Stimulated activated CD4-positive, alpha-beta T cell treated with anti-CD3 and anti-CD28 coated beads, Interleukin-1b, Interleukin-23, amount 100 ng/mL, for 4 hours (primary cell): ENCODE measurements around the gene AFF2.

Source experiments
- DNase-seq, 2 donors: peaks; one replicate each; pipeline ENCODE4 v3.0.0-alpha.2; 2020; ENCODE audit warnings: low read depth in 2 of 2

The AFF2 gene

DNA sequence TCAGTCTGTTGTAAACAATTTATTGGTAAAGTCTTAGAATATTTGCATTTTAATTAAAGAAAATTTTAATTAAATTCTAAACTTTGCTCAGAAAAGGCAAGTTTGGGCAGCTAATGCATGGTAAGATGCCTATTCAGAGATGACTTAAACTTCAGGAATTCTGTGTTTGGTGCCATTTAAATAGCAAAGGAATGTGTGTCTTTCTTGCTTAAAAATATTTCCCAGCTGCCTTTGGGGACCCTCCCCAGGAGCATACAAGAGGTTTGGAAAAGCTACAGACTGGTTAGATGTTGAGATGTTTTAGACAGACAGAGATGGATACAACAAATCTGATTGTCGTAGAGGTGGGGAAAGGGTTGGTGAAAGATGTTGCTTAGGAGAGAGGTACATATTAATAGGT, 36.5 kb downstream of the AFF2 start:
- DNase-seq: no peak

DNA sequence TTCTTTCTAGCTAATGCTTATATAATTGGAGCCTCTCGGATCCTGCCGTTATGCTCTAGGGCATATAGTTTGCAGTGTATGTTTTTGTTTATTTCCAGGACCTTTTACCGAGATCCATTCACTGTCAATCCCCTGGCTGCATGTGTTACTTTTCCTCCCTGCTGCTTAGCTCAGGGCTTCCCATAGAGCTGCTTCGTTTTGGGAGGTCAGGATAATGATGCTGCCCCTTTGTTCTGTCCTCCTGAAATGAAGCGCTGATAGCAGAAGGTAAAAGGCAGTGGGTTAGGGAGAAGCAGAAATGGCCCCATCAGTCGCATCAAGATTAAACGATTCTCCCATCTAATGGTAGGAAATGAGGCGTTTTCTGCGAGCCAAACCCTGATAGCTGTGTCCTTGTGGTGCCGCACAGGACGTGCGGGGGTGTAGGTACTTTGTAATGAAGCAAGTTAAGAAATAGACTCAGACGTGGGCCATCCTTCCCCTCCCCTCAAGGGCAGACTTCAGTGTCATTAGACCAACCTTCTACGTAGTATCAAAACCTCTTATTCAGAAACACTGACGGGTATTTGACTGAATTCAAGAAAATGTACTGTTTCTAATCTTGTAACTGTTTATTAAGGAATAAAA, 37.3 kb downstream of the AFF2 start:
- no peak for DNase-seq

DNA sequence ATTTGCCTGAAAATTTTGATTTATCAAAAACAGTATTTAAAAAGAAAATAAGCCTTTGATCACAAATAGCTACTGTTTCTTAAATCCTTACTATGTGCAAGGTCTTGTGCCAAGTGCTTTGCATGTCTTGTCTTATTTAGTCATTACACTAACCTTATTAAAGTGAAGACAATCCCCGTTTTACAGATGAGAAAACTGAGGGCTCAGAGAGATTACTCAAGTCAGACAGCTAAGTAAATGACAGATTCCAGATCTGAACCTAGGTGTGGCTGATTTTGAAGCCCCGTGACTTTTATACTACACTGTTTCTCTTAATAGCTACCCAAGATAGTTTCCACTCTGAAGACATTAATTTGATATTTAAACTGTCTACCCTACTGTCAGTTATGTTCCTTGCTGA, 38.2 kb downstream of the AFF2 start:
- DNase-seq: no peak

DNA sequence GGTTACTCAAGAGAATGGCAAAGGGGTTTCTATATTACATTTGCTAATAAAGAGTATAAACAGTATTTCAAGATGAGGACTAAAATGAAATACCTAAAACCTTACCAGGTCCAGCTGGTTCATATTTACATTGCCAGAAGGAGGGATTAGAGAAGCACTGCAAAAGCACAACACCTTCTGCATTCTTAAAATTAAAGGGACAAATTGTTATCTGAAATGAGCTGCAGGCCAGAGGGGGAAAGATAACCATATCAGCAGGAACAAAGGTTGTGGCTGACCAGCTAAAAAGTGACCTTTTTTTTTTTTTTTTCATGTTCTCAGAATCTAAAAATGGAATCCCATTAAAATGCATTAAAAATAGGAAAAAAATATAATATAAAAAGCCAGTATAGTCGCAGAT, 39.7 kb downstream of the AFF2 start:
- DNase-seq: no peak

DNA sequence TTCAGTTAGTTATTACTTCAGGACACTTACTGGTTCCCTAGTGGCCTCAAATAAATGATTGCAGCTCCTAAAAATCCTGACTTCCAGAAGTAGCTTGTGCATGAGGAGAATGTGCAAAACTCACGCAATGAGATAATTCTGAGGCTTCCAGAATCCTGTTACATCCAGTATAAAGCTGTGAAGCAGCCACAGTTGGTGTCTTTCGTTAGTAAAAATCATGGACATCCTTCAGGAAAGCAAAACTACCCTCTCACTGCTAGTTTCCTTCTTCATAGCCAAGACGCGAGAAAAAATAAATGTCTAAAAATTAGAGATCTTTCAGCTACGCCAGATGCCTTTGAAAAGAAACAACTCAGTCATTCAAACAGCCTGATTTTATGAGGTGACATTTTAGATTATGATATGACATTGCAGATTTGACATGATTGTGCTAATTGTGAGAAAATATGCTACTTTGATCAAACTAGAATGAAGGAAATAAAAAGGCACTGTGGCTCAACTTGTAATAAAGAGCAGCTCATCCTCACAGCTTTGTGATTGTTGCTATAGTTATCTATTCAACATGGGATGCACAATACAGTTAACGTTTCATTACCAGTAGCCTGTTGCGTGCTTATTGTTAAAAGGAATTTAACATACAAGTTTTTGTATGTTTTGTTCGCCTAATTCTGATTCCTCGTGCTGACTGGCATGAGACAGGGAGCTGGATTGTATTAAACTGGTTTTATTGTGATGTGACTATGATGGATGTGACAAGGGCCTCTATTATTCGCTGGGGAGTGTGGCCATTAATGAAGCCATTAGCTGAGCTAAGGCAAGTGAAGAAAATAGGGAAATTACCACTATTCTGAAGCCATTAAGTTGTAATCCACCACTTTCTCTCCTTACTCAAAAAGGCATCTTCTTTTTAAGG, 40.5 kb downstream of the AFF2 start:
- no peak for DNase-seq

DNA sequence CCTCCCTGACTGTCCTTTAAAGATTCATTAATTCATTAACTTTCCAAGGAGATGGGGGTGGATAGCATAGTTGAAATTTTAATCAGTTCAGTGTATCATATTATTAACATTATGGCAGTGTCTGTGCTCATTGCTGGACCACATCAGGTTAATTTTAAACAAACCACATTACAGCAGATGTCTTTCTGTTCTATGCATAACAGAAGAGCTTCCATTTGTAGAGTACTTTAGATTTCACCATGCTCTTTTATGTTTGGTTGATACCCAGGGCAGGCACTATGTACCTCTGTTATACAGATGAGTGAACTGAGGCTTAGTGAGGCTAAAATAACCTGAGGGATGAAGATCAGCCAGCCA, 41.1 kb downstream of the AFF2 start:
- DNase-seq: no peak

DNA sequence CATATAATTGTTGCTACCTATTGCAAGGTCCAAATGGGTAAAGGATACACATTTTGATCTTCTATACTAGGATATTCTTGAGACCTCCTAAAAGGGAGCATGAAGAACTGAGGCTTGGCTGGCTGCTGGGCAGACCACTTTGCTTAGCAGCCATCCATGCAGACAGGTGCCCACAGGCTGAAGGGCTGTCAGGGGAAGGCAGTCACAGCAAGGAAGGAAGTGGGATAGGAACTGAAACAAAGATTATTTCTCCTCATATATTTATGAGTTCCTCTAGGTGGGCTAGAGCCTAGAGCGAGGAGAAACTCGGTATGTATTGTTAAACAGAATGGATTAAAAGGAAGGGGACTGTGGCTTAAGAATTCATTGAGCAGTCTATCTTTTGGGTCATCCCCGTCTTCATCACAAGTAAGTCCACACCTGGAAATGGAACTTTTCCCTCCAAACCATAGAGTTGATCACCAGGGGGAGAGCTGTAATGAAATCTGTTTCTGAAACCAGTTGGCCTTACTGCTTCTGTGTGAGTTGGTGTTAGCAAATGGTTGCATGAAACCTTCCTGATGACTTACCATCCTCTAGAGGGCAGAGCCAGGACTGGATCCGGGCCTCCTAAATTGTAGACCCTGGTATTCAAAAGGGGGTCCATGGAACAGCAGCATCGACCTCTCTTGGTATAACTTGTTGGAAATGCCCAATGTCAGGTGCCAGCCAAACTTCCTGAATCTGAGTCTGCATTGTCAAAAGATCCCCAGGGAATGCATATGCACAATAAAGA, 42.3 kb downstream of the AFF2 start:
- DNase-seq: no peak

DNA sequence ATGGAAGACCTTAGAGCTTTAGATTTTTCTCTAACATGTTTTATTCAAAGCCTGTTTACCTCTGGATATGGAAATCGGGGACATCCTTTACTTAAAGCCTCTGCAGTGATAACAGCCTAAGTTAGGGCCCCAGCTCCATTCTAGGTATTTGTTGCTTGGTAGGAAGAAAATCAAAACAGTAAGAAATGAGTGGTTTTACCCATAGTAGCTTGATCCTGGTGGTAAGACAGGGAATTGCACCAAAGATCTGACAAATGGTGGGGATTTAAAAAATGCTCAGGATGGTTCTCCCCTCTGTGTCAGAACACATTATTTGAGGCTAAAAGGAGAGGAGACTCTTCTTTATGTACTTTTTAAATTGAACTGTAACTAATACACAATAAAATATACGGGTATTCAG, 52.4 kb downstream of the AFF2 start:
- DNase-seq: no peak

DNA sequence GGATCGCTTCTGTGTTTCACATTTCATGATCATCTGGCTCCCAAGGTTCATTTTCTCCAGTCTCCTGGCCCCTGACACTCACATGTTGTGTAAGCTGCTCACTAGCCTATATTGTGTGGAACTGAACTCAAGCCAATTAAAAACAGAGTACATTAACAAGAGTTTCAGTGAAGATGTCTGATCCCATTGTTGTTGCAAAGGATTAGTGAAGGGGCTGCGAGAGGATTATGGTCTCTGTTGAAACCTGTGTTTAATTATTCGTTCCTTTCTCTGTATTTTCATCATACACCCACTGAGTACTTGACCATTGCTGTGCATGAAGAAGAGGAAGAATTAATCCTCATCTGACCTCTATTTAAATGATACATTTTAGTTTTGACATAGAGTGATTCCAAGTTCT, 54.7 kb downstream of the AFF2 start:
- DNase-seq: no peak

DNA sequence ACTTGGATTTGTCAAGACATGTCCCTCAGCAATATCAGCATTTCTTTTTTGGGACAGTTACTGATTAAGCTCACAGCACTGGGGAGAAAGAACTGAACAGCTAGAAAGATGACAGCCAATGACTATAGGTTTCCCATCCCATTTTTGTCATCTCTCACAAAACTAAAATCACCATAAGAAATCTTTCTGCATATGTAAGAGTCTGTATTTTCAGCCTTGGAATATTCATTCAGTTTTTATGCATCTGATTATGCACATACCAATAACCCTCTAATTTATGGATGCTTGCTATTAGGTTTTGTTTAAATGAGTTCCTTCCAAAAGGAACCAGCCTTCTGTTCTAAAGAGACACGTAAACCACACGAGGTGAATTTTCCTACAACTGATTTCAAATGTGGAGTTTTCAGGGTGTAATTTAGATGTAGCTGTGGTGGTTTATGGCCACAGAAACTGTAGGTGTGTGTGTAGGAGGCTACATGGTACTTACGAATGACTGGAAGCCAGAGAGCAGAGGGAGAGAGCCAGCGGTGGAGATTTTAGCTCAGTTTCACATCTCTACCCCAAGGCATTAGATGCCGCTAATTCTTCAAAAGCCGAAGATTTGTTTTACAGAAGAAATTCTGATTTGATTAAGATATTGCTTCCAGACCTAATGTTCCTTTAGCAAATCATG, 55.3 kb downstream of the AFF2 start:
- DNase-seq: no peak

DNA sequence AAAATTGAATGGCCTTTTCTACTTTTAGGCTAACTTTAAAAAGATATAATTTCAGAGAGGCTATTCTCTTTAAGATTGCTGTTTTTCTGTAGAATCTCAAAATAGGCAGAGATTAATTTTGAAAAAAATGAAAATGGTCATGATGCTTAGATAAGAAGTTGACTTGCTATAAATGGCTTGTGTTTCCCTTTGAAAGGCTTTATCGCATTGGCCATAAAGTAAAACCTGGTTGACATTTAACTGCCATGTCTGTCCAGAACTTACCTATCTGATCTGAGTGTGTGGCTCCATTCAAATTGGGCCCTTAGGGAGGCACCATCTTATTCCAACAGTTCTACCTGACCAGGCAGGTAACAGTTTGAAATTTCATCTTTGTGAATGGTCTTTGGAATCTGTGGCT, 56.1 kb downstream of the AFF2 start:
- no peak for DNase-seq

DNA sequence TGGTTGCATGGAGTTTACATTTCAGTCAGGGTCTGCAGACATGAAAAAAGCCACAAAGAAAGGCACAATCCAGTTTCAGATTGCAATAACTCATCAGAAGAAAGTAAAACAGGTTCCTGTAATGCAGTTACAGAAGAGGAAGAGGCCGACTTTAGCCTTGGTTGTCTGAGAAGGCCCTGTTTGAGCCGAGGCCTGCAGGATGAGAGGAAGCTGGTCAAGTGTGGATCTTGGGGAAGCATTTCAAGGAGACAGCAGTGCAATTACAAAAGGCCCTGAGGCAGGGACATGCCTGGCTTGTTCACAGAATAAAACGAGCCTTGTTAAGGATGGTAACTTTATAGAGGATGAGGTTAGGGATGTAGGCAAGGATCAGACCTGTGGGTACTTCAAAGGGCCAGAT, 62.4 kb downstream of the AFF2 start:
- DNase-seq: no peak

DNA sequence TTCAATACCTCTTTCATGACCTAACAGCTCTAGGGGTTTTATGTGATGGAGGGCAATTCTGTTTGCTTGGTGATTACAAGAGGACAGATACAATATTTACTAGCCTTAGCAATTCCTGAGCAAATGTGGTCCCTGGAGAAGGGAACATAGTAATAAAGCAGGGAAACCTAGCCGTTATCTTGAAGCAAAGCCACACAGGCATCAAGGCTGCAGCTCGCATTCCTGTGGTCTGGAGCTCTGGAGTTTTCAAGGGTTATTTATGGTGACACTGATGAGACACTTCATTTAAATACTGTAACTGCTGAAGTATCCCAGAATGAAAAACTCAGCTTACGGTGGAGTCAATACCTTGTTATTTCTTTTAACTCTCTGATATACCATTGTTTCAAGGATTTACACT, 66.8 kb downstream of the AFF2 start:
- DNase-seq: no peak

DNA sequence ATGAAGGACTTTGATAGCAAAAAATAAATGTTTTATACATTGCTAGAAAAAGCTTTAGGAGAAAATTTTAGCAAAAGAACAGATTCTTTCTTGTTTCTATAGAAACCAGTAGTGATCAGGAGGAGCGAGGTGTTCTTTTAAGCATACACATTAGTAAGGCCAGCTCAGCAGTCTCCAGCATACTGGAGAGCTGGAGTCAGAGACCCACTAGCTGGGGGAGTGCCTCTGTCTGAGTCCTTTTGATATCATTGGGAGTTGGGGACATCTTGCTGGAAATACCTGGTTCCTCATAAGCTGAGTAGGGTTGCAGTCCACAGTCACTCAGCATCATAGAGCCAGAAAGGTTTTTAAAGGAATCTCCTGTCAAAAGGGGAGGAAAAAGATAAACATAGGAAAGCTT, 67.4 kb downstream of the AFF2 start:
- no peak for DNase-seq

DNA sequence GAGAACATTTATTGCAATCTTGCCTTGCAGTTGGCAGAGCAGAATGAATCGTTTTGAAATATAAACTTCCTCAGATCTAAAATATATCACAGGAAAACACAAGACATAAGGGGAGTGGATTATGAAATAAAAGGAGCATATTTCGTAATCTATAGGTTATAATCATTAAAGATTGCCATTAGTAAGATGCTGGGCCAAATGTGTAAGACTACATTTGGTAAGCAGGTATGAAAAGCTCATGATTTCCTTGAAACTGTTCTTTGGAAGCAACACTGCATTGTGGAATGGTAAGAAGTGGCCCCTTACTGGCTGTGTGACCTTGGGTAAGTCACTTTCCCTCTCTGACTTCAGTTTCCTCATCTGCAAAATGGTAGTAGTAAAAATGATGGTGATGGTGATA, 68.3 kb downstream of the AFF2 start:
- DNase-seq: no peak

DNA sequence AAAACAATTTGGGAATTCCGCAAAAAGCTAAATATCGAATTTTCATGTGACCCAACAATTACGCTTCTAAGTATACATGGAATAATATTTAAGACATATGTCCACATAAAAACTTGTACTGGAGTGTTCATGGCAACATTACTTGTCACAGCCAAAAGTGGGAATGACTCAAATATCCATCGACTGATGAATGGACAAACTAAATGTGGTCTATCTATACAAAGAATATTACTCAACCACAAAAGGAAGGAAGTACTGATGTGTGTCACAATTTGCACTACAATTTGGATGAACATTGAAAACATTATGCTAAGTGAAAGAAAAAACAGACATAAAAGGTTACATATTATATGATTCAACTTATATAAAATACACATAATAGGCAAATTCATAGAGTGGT, 71.9 kb downstream of the AFF2 start:
- DNase-seq: no peak

DNA sequence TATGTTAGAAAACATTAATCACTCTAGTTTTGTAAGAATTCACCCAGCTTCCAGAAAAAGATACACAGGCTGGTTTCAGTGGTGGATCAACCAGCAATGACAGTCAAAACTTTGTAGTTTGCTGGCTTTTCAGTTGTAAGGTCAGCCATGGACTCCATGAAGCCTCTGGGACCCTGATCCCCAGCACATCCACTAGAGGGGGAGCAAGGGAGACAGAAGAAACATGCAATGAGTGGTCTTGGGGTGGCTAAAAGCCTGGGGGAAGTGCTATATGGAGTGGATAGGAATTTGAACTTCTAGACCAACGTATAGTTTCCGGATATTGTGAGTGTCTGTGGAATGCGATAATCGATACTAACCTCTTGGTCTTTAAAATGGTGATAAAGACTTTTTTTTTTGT, 72.7 kb downstream of the AFF2 start:
- DNase-seq: no peak

DNA sequence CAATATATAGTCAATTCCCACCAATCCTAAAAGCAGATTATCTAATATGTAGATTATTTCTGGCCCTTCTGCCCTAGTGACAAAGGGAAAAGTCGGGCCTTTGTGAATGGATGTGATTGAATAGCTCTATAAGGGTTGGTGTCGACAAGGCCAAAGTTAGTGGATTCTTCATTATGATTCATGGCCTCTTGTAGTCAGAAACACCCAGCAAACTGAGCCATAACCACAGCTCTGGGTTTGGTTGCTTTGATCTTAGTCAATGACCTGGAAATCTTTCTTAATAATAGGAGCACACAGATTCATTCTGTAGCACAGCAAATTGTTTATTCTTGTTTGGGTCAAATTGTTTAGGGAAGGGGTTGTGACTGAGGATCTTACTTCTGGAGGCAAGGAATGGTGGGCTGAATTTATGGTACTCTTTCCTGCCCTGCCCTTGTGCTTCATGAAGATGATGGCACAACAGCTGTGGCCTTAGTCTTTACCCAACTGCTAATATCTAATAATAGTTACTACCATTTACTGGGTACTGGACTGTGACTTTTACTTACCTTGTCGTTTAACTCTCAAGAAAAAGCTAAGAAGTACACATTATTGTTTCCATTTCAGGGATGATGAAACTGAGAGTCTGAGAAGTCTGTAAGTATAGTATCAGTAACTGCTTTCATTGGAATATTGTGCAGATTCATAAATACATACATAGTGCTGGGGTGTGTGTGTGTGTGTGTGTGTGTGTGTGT, 74.0 kb downstream of the AFF2 start:
- DNase-seq: no peak

DNA sequence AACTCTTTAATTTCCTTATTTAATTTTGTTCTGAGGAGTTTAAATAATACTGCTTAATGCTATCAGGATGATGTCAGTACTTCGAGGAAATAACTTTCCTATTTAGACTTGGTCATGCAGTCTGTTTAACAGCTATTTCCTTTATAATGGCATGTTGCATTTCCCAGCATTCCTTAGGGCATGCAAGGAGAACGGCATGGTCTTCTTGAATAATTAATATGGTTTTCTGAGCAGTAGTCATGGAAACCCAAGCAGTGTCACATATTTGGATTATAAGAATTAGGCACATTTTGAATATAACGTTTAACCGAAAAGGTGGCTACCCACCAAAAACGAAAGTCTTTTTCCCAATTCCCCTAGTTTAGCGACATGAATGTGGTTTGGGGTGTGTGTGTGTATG, 76.0 kb downstream of the AFF2 start:
- DNase-seq: no peak

DNA sequence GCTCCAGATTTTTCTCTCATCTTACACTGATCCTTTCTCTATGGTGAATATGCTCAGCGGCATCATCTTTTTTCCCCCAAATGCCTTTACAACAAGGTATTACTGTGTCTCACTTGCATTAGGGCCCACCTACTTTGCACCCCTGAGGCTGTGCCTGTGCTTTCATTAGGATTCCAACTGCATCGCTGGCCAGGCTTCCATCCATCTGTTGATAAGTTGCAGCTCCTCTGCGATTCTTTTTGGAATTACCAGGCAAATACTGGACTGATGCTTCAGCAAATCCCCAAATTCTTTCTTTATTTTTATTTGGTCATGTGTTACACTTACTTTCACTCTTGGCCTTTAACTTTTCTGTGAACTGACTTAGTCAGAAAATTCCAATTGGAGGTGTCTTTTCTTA, 77.3 kb downstream of the AFF2 start:
- DNase-seq: no peak

DNA sequence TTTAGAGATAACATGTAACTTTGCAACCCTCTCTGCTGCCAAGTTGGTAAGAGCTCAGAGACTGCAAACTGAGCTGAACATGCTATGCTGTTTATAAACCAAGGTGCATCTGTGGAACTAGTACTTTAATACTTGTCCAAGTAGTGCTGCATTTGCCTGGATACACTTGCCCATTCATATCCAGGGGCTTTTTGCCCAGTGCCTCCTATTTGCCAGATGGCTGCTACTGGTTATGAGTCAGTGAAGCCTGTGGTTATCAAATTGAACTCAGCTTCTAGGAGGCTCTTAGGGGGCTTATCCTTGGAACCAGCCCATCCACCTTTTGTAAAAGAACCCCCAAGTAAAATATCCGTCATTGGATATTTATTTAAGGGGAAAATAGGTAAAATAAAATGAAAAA, 79.6 kb downstream of the AFF2 start:
- DNase-seq: no peak

DNA sequence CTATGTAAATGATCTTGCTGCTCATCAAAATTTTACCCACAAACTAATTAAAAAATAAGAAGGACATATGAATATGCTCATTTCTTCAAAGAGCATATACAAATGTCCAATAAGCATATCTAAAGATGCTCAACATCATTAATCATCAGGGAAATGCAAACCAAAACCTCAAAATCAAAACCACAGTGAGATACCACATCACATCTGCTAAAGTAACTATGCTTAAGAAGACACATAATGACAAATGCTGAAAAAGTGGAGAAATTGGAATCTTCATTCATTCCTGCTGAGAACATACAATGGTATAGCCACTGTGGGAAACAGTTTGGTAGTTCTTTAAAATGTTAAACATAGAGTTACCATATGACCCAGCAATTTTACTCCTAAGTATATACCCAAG, 81.9 kb downstream of the AFF2 start:
- no peak for DNase-seq
